Daoy (cell line): ENCODE data around the gene TBC1D21. TPM values are rescaled to one million over a fixed set of nuclear protein-coding genes. Genes with fewer than 3 reads are reported as not detected.

Source experiments
- DNase-seq: peaks from one replicate; pipeline ENCODE4 v3.0.0-alpha.2; 2015; ENCODE audit warnings: low read depth
- total RNA-seq: library from RNA; depleted of rRNA; stranded (reverse); fragments of >200 nt; shearing (Covaris generic); gene quantifications from 2 replicates; pipeline ENCODE4 v1.2.3, GENCODE V29; 2014; rRNA removed

TBC1D21 gene, protein sequence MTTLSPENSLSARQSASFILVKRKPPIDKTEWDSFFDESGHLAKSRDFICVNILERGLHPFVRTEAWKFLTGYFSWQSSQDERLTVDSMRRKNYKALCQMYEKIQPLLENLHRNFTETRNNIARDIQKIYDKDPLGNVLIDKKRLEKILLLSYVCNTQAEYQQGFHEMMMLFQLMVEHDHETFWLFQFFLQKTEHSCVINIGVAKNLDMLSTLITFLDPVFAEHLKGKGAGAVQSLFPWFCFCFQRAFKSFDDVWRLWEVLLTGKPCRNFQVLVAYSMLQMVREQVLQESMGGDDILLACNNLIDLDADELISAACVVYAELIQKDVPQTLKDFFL
- total RNA-seq: not detected in 2 replicates

DNA sequence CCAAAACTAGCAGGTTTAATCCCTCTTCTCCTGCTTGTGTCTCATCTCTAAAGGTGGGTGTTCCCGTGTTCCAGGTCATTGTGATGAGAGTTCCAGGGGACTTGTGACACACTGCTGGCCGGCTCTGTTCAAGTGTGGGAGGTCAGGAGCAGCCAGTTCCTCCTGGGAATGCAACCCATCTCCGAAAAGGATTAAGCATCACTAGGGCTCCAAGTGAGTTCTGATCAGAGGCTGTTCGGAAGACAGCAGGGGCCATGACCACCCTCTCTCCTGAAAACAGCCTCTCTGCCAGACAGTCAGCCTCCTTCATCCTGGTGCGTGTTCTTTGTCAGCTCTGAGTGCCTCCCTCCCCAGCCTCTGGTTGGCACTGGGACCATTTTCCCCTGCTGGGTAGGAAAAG lies at the start of gene TBC1D21:
Gene TBC1D21, plus strand, starts transcription at position 109 of the 400 bp plus-strand sequence. Its CDS starts 146 bp downstream, at position 255.
- no peak for DNase-seq

DNA sequence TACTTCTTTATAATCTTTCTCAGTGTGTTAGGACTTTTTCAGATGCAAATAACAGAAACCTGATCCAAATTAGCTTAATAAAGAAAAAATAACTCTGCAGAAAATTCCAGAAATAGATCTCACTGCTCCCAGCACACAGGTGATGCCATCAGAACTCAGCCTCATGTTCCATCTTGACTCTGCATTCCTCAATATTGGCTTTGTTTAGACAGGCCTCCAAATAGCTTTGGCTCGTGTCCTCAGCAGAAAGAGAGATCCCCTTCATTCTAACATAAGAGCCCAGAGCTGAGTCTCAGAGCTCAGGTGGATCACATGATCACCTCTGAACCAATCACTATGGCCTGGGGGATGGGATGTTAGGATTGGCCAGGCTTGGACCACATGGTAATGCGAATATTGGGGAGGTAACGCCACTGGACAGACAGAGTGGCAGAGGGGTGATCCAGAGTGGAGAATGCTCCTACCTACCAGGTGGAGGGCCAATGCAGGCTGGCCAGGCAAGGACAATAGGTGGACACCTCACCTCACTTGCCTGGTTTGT lies 46.6 kb upstream of the TBC1D21 start:
- no peak for DNase-seq

DNA sequence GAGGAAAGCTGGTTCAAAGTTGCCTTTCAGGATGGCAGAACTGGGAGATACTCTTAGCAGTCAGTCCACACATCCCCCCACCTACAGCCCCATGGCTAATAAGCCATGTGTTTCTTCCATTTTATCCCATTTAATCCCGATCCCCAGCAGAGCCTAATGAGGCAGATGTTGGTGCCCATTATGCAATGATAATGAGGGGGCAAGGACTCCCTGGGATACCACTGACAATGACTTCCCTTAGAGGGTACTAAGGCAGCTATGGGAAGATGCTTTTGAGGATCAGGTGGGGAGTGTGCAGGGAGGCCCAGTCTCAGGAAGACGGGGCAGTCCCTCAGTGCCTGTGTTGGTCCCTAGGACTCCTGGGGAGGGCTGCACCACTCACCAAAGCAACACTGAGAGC lies 43.8 kb upstream of the TBC1D21 start:
- no peak for DNase-seq

DNA sequence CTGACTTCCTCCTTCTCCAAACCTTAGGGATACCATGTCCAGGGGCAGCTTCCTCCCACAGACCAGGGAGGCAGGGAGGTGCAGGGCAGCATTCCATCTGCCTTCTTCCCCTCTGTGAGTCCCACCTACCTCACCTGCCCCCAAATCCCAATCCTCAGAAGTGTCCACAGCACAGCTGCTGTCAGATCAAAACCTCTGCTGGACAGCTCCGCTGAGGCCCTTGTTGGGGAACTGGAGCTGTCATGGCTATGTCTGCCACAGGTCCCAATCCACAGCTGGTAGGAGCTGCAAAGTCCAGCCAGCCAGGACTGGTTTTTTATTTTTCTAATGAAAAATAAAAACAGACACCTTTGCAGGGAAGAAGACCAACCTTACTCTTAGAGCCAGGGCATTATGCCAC lies 40.7 kb upstream of the TBC1D21 start:
- DNase-seq: no peak

DNA sequence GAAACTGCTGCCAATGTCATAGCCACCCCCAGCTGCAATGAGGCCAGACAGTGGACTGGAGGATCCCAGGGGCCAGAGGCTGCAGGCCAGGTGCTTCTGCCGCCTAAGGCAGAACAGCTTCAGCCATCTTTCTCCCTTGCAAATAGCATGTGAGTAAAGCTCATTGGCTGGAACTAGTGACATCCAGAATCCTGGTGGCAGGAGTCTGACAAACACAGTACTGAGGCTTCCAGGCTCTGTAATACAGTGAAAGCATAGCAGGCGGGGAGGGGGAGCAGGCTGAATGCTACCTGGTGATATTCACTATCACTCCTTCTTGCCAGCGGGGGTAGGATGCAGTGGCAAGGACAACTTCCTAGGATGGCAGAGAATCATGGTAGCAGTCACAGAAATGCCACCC lies 36.5 kb upstream of the TBC1D21 start:
- DNase-seq: no peak

DNA sequence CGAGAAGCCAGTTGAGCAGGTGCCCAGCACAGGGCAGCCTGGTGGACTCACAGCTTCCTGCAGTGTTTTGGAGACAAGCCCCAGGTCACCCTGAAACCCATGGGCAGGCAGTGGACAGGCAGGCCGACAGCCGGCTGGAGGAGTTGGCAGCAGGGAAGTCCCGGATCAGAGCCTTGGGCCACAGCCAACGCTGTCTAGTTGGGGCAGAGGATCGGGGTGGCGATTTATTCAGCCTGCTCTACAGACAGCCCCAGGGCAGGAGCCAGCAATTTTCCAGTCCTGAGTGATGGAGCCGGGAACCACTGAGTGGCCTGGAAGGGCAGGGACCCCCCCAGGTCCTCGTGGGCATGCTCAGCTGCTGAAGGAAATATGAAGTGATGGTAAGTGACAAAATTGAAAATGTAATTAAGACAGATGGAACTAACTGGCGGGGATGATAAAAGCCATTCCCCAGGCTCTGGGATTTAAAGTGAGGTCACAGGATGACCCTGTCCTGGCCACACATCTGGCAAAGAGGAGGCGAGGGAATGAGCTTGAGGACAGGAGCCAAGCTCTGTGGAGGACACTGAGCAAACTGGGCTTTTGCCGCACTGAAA lies 34.4 kb upstream of the TBC1D21 start:
- DNase-seq: peak; percentile 12

DNA sequence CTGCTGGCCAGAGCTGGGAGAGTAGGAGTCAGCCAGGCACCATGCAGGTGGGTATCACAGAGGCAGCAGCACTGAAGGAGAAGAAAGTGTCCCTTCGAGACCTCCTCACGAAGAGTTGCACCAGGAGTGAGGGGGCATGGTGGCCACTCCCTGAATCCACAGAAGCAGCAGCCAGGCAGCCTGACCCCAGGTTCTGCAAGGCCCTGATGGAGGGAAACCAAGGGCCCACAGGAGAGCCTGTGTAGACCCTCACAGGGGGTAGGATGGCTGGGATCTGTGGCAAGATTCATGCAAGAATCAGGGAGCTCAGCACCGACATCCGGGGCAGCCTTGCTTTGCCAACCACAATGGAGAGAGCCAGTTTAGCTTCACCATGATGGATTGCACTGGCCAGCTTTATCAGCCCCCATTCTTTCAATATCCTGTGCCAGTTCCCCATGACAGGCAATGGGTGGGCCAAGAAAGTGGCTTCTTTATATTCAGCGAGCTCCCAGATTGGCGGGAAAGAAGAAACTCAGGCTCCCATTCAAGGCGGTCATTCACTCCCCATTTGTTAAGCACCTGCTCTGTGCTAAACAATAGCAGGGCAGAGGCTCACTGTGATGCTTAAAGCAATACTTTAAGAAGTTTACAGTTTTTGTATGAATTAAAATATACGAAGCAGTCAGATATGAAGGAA lies 33.5 kb upstream of the TBC1D21 start:
- no peak for DNase-seq

DNA sequence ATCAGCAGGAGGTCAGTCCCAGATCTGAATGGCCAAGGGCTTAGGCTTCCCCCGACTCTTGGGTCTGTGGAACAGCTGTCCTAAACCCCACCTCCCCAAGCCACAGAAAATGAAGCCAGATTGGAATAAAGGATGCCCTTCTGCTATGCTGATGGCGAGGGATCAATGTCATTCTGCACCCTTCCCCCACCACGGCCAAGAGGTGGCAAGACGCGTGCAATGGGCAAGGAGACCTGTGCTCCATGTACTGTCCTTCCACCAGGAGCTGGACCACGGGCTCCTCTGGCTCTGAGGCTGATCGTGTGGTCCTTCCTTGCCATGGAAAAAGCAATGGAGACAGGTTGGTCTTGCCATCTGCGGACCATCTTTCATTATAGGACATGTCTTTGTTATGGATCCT lies 32.6 kb upstream of the TBC1D21 start:
- no peak for DNase-seq

DNA sequence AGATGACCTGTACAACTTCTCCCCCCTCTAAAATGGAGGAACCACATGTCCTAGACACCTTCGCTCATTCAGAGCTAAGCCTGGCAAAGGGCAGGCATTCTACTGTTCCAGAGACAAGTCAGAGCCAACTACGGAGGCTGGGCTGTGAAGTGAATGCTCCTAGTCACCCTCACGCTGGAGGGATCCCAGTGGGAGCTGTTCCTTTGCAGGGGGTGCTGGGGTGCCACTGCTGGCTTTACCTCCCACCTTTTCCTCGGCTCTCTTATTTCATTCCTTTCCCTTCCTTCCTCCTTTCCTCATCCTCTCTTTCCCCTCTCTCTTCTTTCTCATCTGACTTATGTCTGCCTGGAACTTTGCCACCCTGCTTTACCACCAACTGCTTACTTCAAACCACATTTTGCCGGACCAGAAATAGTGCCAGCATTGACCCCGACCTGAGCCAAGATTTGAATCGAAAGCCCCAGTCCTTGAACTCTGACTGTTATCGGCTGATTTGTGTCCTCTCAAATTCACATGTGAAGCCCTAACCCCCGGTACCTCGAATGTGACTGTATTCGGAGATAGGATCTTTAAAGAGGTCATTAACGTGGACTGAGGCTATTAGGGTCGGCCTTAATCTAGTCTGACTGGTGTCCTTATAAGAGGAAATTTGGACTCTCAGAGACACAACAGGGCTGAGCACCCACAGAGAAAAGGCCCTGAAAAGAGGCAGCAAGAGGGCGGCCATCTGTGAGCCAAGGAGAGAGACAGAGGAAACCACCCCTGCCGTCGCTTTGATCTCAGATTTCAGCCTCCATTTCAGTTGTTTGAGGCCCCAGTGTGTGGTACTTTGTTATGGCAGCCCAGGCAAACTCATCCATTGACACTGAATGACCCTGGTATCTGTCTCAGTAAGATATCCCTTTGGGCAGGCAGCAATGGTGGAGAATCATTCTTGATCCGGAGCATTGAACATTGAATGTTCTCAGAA lies 31.3 kb upstream of the TBC1D21 start:
- no peak for DNase-seq

DNA sequence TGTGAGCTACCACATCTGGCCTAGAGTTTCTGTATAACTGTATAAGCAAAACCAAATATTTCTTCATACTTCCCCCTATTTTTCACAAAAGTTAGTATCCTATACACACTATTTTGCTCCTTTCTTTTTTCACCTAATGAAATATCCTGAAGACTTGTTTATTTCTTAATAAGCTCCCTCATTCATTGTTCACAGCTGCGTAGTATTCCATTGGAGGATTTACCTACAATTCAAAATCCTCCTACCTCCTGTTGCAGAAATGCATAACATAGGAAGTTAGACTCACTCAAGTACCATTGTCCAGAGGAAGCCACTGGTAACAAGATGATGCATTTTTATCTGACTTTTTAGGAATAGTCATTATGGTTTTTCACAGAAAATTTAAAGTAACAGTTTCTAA lies 29.6 kb upstream of the TBC1D21 start:
- DNase-seq: no peak

DNA sequence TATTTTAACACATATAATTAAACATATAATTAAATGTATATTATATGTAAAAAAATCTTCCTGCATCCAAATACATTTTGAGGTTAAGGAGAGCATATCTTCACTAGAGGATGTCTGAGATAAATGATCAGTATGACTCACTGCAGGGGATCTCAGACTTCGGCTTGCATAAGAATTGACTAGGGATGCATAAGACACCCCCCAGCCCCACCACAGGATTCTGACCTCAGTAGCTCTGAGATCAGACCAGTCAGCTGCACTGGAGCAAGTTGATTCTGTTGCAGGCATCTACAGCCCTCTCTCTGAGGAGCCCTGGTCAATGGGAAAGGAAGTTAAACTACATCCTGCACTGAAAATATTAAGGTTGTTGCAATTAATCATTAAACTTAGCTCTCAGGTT lies 29.0 kb upstream of the TBC1D21 start:
- DNase-seq: peak; percentile 26

DNA sequence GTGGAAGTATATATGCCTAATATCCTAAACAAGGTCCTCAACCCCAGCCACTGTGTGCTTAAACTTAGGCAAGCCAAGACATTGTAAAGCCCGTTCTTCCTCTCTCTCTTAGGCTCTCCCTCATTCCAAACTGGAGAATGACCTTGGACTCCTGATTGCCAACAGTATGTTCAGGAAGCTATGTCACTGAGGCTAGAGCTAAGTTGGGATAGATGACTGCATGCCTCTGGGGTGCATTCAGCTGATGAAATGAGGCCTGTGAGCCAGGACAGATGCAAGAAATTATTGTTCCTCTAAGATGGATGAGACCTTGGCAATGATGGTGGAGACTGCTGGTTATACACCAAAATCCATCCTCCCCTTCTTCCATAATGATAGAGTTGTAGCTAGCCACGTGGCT lies 27.9 kb upstream of the TBC1D21 start:
- no peak for DNase-seq

DNA sequence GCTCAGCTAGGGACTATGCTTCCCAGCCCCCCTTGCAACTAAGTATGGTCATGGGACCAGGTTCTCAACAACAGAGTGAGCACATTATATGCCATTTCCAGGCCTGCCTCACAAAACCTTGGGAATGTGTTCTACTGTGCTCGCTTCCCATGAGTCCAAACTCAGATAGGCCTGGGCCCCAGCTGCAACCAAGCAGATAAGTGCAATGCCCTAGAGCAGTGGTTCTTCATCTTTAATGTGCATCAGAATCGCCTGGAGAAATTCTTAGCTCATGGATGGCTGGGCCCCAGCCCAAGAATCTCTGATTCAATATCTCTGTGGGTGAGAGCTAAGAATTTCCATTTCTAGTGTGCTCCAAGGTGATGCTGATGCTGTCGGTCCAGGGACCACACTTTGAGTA lies 27.5 kb upstream of the TBC1D21 start:
- DNase-seq: no peak

DNA sequence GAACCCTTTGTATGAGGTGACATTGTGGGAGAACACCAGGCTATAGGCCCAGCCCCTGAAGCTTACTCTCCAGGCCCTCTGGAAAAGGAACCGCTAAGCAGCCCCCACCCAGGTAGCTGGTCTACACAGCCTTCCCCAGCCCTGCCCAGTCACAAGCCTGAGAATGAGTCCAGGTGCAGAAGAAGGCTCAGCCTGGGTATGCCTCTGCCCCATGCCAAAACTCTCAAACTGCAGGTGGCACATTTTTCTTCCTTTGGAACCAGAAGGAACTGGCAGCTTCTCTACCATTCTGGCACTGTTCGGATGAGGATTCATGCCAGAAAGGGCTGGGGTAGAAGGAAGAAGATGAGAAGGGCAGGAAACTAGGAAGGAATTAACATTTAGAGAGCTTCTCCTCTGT lies 23.7 kb upstream of the TBC1D21 start:
- DNase-seq: no peak

DNA sequence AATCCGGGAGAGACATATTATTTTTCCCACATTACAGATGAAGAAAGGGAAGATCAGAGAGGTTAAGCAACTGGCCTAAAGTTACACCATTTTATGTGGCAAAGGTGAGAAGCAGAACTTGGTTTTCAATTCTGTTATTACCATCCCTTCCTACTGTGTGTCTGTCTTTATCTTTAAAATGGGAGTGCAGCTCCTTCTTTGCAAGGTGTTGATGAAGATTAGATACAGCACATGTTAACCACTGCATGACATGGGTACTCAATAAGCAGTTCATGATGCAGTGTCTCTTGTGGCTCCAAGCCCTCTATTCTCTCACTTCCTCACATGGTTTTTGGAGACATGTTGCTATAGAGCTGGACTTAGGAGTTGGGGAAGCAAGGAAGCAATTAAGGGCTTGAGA lies 23.1 kb upstream of the TBC1D21 start:
- DNase-seq: no peak

DNA sequence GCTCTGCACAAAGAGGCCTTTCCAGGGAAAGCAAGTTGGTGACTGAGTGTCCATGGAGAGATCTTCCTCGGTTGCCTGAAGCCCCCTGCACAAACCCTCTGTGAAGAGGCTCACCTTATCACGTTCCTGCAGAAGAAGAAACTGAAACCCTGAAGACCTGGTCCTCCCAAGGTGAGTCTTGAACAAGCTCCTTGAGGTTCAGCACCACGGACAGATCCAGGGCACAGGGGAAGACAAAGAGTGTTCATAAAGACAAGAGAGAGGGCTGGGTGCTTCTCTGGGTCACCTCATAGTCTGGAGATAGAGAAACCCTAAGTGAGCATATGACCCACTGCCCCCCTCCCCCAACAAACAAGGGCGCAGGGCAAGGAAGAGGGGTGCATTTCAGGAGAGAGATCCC lies 21.7 kb upstream of the TBC1D21 start:
- peak; percentile 50 for DNase-seq

DNA sequence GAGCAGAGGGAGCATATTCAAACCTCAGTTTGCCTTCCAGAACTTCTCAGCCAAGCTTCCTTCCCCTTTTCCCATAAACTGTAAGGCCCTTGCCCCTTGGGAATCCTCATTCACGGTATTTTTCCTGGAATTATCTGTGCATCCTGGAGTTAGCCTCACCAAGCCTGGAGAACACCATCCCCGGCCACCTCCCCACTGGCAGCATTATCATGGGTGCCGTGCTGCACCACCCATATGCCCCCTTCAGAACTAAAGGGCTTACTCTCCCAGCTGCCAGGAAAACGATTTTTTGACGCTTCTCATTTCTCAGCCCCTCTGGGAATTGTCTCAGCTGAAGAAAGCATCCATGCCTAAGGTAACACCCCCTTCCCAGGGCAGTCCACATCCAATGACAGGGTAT lies 20.9 kb upstream of the TBC1D21 start:
- DNase-seq: no peak

DNA sequence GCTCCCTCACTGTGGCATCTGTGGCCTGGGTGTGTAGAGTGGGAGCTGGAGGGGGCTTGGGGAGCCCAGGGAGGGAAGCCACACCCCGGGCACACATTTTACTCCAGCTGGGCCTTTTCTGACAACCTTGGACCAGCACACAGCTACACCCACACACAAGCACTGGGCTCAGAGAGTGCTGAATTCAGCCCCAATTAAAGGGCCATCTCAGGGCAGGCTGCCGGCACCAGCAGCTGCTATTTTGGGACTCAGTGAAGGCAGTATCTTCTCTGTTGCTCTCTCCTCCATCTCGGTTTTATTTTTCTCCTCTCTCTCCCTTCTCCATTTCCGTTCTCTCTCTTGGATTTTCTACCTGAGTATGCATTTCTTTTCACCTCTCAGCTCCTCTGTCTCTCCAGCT lies 19.1 kb upstream of the TBC1D21 start:
- no peak for DNase-seq

DNA sequence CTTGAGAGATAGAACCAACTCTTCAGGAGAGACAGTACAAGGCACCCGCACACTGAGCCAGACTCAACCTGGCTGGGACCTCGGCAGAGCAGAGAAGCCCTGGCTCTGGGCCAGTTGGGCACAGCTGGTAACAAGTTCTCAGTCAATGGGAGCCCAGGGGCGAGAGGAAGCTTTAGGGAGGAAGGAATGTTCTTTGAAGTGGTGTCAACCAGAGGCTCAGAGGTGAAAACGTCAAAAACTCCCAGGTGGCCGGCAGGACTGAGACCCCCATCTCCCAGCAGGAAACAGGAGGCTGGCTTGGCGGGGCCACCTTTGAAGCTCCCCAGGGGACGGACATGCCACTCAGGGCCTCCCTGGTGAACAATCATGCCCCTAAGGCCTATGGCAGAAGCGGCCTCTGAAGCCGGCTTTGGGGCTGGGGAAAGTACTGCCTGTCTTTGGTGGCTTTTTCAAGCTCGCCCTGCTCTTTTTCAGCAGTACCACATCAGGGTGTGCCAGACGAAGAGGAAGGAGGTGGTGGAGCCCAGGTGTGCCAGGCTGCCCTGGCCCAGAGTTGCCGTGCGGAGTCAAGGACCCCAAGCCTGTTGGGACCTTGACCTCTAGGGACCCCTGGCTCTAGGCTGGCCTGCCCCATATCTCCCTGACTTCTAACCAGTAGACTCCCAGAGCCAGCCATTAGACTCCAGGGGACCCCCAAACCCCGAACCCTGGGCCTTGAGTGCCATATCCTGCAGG lies 16.7 kb upstream of the TBC1D21 start:
- no peak for DNase-seq

DNA sequence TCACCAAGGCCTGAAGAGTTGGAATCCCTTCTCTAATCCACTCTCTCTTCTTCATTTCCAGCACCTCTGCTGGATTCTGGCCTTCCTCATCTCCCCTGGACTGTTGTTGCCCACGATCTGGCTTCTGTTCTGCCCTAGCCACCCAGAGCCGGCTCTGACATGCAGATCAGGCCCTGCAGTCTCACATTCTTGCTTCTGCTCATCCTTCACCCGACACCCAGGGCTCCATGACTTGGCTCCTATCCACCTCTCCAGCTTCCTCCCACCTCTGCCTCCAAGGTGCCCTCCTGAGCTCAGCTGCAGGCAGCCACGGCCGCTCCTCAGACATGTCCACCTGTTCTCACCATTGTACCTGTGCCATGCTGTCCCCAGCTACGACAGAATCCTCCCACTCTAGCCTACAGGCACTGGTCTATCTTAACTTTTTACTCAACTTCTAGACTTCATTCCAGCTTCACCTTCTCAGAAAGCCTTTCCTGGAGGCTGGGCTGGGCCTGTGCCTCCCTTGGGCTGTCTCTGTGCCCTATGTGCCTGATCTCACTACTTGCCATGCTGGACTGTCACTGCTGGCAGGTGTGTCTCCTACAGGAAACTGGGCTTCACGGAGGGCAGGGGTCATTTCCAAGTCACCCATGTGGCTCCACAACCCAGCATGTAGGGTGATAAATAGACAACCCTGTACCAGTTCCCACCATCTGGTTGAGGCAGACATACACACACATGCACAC lies 16.0 kb upstream of the TBC1D21 start:
- DNase-seq: no peak
